HG02642 (cell line): ENCODE results near the gene CMIP.

Experiments
- ATAC-seq: cut with Tn5 transposase; IDR thresholded peaks from one replicate; pipeline ENCODE4 v1.9.1; 2021; ENCODE audit warnings: mild to moderate bottlenecking; ENCODE audit not compliant: unreplicated experiment, poor library complexity

The CMIP gene

GRCh38 chr16:81592353-81592866, 147.8 kb downstream of the CMIP start:
- ATAC-seq: no peak

- ATAC-seq: no peak
Observed at GRCh38 chr16:81593481-81593880, 148.9 kb downstream of the CMIP start.

- no peak for ATAC-seq
Observed at GRCh38 chr16:81595629-81596292, 151.2 kb downstream of the CMIP start.

GRCh38 chr16:81597079-81597658, 152.6 kb downstream of the CMIP start:
- no peak for ATAC-seq

- no peak for ATAC-seq
Observed at GRCh38 chr16:81598083-81598482, 153.5 kb downstream of the CMIP start.

- no peak for ATAC-seq
Observed at GRCh38 chr16:81599034-81599744, 154.6 kb downstream of the CMIP start.

- no peak for ATAC-seq
Observed at GRCh38 chr16:81600275-81600674, 155.7 kb downstream of the CMIP start.

- ATAC-seq: no peak
Observed at GRCh38 chr16:81601008-81601428, 156.4 kb downstream of the CMIP start.

- no peak for ATAC-seq
Observed at GRCh38 chr16:81601601-81602255, 157.1 kb downstream of the CMIP start.

GRCh38 chr16:81602256-81602776, 157.7 kb downstream of the CMIP start:
- ATAC-seq: no peak

- no peak for ATAC-seq
Observed at GRCh38 chr16:81602792-81603191, 158.2 kb downstream of the CMIP start.

- no peak for ATAC-seq
Observed at GRCh38 chr16:81604960-81605383, 160.4 kb downstream of the CMIP start.

GRCh38 chr16:81606039-81606438, 161.4 kb downstream of the CMIP start:
- ATAC-seq: no peak

GRCh38 chr16:81607006-81607405, 162.4 kb downstream of the CMIP start:
- no peak for ATAC-seq

- no peak for ATAC-seq
Observed at GRCh38 chr16:81607805-81608522, 163.4 kb downstream of the CMIP start.

GRCh38 chr16:81608523-81609209, 164.1 kb downstream of the CMIP start:
- ATAC-seq: no peak

GRCh38 chr16:81609323-81609892, 164.8 kb downstream of the CMIP start:
- no peak for ATAC-seq

- ATAC-seq: no peak
Observed at GRCh38 chr16:81610144-81610842, 165.7 kb downstream of the CMIP start.
